ENCODE results near the gene UBA3.

UBA3 gene

GRCh38 chr3:69009559-69010410, 70.4 kb downstream of the UBA3 start:
- no peak for DNase-seq

DNA sequence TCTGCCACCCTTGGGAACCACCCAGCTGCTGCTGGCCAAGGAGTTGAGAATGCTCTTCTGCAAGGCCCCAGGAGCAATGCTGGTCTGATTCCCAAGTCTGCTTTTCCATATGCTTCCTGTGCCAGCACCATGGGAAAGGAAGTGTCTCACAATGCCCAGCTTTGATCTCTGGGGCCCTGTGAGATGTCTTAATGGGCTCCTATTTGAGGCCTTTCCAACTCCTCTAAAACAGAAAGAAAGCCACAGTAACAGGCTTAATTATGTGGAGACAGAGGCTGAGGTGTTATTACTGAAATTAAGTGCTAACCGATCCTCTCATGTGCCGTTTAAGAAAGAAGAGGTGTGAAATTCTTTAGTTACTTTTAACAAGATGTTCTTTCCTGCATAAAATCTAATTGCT, 71.2 kb downstream of the UBA3 start:
- DNase-seq = no peak

DNA sequence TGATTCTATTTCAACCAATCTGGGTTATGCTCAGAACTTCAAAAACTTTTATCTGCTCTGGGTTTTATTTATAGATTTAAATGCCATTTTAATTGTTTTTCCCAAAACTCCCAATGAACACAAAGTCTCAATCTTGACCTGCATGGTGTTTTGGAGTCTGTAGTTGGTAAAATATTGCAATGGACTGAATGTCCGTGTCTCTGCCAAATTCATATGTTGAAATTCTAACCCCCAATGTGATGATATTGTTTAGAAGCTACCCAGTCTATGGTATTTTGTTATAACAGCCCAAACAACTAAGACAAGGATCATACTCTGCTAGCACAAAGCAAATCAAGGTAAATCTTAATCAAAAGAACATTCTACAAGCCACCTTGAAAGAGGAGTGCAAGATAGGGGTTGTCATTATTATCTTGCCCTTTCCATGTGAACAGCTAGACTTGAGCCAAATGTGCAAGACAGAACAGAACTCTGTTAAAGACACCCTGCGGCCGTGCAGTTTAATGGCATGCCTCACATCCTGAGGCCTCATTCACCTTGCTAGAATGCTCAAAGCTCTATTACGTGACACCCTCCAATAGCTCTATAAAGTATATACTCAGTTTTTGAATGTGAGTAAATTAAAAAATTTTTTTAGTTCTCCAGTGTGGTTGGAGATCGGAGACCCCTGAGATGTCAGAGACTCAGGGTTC, 74.2 kb downstream of the UBA3 start:
- no peak for DNase-seq

- no peak for DNase-seq
These were observed 74.9 kb downstream of the UBA3 start for GRCh38 chr3:69005071-69005790.

Data from activated CD4-positive, alpha-beta T cell treated with anti-CD3 and anti-CD28 coated beads for 48 hours (primary cell).